ENCODE results near the gene NUS1. TPM values are rescaled to one million over a fixed set of nuclear protein-coding genes. Genes with fewer than 3 reads are reported as not detected.

Gene NUS1
- total RNA-seq, 1 donor from 2014 or later = 36.5 TPM

GRCh38 chr6:117676577-117677218 lies 1.4 kb downstream of the NUS1 start:
- Mint-ChIP-seq H3K9me3 (no peaks in the 10 kb centered on the region), H3K4me3 (peak overlapping the region; percentile 89), H3K27ac (peak overlapping the region; percentile 90), H3K27me3 (no peaks in the 10 kb centered on the region), H3K4me1 (ENCODE audit: unreplicated experiment) (peaks cover 36% of the 10 kb centered on the region), H3K36me3 (peaks cover 34% of the 10 kb centered on the region)
- TF ChIP-seq CTCF (conservative IDR thresholded peaks at IDR 0.05) = no peak
- no peak for DNase-seq (ENCODE audit: extremely low spot score, unreplicated experiment)

- Mint-ChIP-seq H3K9me3 (no peaks in the 10 kb centered on the region), H3K27me3 (no peaks in the 10 kb centered on the region), H3K4me3 (peak overlapping the region; percentile 89), H3K27ac (peak overlapping the region; percentile 90), H3K36me3 (peaks cover 34% of the 10 kb centered on the region), H3K4me1 (ENCODE audit: unreplicated experiment) (peaks cover 41% of the 10 kb centered on the region)
- TF ChIP-seq CTCF (conservative IDR thresholded peaks at IDR 0.05) = no peak
- no peak for DNase-seq (ENCODE audit: extremely low spot score, unreplicated experiment)
These were observed 2.4 kb downstream of the NUS1 start for GRCh38 chr6:117677553-117678141.

- Mint-ChIP-seq H3K27ac (no peak overlapping the region), H3K27me3 (no peaks in the 10 kb centered on the region), H3K4me1 (ENCODE audit: unreplicated experiment) (peaks cover 44% of the 10 kb centered on the region), H3K9me3 (no peaks in the 10 kb centered on the region), H3K4me3 (peak overlapping the region; percentile 8), H3K36me3 (peaks cover 42% of the 10 kb centered on the region)
- no peak for TF ChIP-seq CTCF (conservative IDR thresholded peaks at IDR 0.05)
- no peak for DNase-seq (ENCODE audit: extremely low spot score, unreplicated experiment)
These were observed 6.0 kb downstream of the NUS1 start for GRCh38 chr6:117681162-117681741.

GRCh38 chr6:117684749-117685148 lies 9.5 kb downstream of the NUS1 start:
- no peak overlapping the region for H3K4me3 Mint-ChIP-seq
- no peak overlapping the region for H3K27ac Mint-ChIP-seq
- no peaks in the 10 kb centered on the region for H3K9me3 Mint-ChIP-seq
- no peaks in the 10 kb centered on the region for H3K27me3 Mint-ChIP-seq
- TF ChIP-seq CTCF (conservative IDR thresholded peaks at IDR 0.05) = no peak
- no peak for DNase-seq (ENCODE audit: extremely low spot score, unreplicated experiment)
- peaks cover 29% of the 10 kb centered on the region for H3K36me3 Mint-ChIP-seq
- peaks cover 22% of the 10 kb centered on the region for H3K4me1 Mint-ChIP-seq (ENCODE audit: unreplicated experiment)

GRCh38 chr6:117685359-117685758 lies 10.1 kb downstream of the NUS1 start:
- H3K4me1 Mint-ChIP-seq (ENCODE audit: unreplicated experiment) = peaks cover 16% of the 10 kb centered on the region
- no peak overlapping the region for H3K27ac Mint-ChIP-seq
- no peaks in the 10 kb centered on the region for H3K9me3 Mint-ChIP-seq
- H3K4me3 Mint-ChIP-seq = no peak overlapping the region
- TF ChIP-seq CTCF (conservative IDR thresholded peaks at IDR 0.05) = no peak
- peaks cover 22% of the 10 kb centered on the region for H3K36me3 Mint-ChIP-seq
- H3K27me3 Mint-ChIP-seq = no peaks in the 10 kb centered on the region
- DNase-seq (ENCODE audit: extremely low spot score, unreplicated experiment) = no peak

All from type B pancreatic cell (in vitro differentiated cells).